ENCODE data around the gene FOXG1. TPM values are rescaled to one million over a fixed set of nuclear protein-coding genes. Genes with fewer than 3 reads are reported as not detected.

The FOXG1 gene
- total RNA-seq (2021; ENCODE audit: unreplicated experiment) (not detected), Bru-seq, nascent RNA (not detected), BruChase-seq, experiment 1, labeled RNA remaining after a 6-hour chase (not detected), BruChase-seq, experiment 2, labeled RNA remaining after a 2-hour chase (not detected)
- not detected in 2 replicates for polyA plus RNA-seq (2012)
- long read RNA-seq = 0 reads

GRCh38 chr14:28766469-28766955 lies at the start of gene FOXG1:
FOXG1 (plus strand) TSS chr14:28766787; CDS start chr14:28767280, 493 bp downstream.
- Histone ChIP-seq H3K79me2 (ENCODE audit: insufficient read depth, low read length) (no peaks in the 10 kb centered on the region), H3K27ac (ENCODE audit: low read depth, low read length) (no peak within 1 kb of the TSS), H3K9ac (ENCODE audit: low read length) (no peak within 1 kb of the TSS), H3K27me3 (ENCODE audit: insufficient read depth, low read length) (no peaks in the 10 kb centered on the region), H3K9me2 (ENCODE audit: insufficient read depth) (no peaks in the 10 kb centered on the region), H3K9me3 (ENCODE audit: control insufficient read depth in 1 of 2, insufficient read depth in 1 of 2, low read depth in 1 of 2, low read length in 2 of 2) (peaks cover 0 to 10% of the 10 kb centered on the region in 2 experiments; a peak in 2 of 4 replicates), H3K36me3 (ENCODE audit: control insufficient read depth in 1 of 2, insufficient read depth in 2 of 2, low read length in 2 of 2) (no peaks in the 10 kb centered on the region), H3K4me2 (ENCODE audit: low read length) (no peak within 1 kb of the TSS), H3K4me3 (replicated peaks in 1 of 2; ENCODE audit: low read depth in 1 of 2, low read length in 2 of 2) (no peak within 1 kb of the TSS), H4K20me1 (ENCODE audit: insufficient read depth) (no peaks in the 10 kb centered on the region), H3K4me1 (ENCODE audit: control insufficient read depth in 1 of 2, insufficient read depth in 2 of 2, low read length in 2 of 2) (no peaks in the 10 kb centered on the region), H2AFZ (ENCODE audit: low read depth, low read length, poor library complexity, severe bottlenecking) (no peak within 1 kb of the TSS)
- DNase-seq (ENCODE audit: low read depth, low spot score) (no peak), ATAC-seq (no peak)
- TF ChIP-seq RAD21 (IDR thresholded peaks at IDR 0.05; ENCODE audit: low read depth) (no peak), ZNF274 (IDR thresholded peaks at IDR 0.05; ENCODE audit: low read depth, low read length) (no peak), POLR2AphosphoS5 (IDR thresholded peaks at IDR 0.05; ENCODE audit: low read depth, low read length) (no peak)
- intact Hi-C loops (cut with micrococcal nuclease) = no loop called here
- BruUV-seq (replicated peaks) = no TSS peak
- ChIA-PET RAD21 (ENCODE audit: low non-redundant PET in 1 of 2, low total read pairs in 2 of 2, uncharacterized antibody in 2 of 2, unreplicated experiment in 2 of 2) (no interaction called here), POLR2A (no interaction called here), CTCF (no interaction called here)

- DNase-seq (ENCODE audit: low read depth, low spot score) (no peak), ATAC-seq (no peak)
- Histone ChIP-seq H3K9me2 (ENCODE audit: insufficient read depth) (no peaks in the 10 kb centered on the region), H3K4me2 (ENCODE audit: low read length) (no peak overlapping the region), H3K4me3 (replicated peaks in 1 of 2; ENCODE audit: low read depth in 1 of 2, low read length in 2 of 2) (no peak overlapping the region), H2AFZ (ENCODE audit: low read depth, low read length, poor library complexity, severe bottlenecking) (no peak overlapping the region), H3K9ac (ENCODE audit: low read length) (no peak overlapping the region), H3K9me3 (ENCODE audit: control insufficient read depth in 1 of 2, insufficient read depth in 1 of 2, low read depth in 1 of 2, low read length in 2 of 2) (peaks cover 0 to 8% of the 10 kb centered on the region in 2 experiments; a peak in 2 of 4 replicates), H4K20me1 (ENCODE audit: insufficient read depth) (no peaks in the 10 kb centered on the region; the same call in 1 of the 2 replicates), H3K79me2 (ENCODE audit: insufficient read depth, low read length) (no peaks in the 10 kb centered on the region), H3K36me3 (ENCODE audit: control insufficient read depth in 1 of 2, insufficient read depth in 2 of 2, low read length in 2 of 2) (no peaks in the 10 kb centered on the region), H3K27ac (ENCODE audit: low read depth, low read length) (no peak overlapping the region), H3K4me1 (ENCODE audit: control insufficient read depth in 1 of 2, insufficient read depth in 2 of 2, low read length in 2 of 2) (no peaks in the 10 kb centered on the region), H3K27me3 (ENCODE audit: insufficient read depth, low read length) (no peaks in the 10 kb centered on the region)
- TF ChIP-seq EZH2 (IDR thresholded peaks at IDR 0.05) (no peak), RAD21 (IDR thresholded peaks at IDR 0.05; ENCODE audit: low read depth) (no peak), TCF7L2 (IDR thresholded peaks at IDR 0.05; ENCODE audit: borderline replicate concordance, extremely low read depth, insufficient read depth, insufficient read length) (no peak), ATF3 (IDR thresholded peaks at IDR 0.05) (no peak), ELF1 (IDR thresholded peaks at IDR 0.05; ENCODE audit: borderline replicate concordance, low read depth) (no peak), EGR1 (IDR thresholded peaks at IDR 0.05; ENCODE audit: low read depth) (no peak), CBX3 (IDR thresholded peaks at IDR 0.05; ENCODE audit: low read depth) (no peak), POLR2A (IDR thresholded peaks at IDR 0.05; ENCODE audit: borderline replicate concordance, extremely low read depth, insufficient read depth, insufficient read length) (no peak), EZH2phosphoT487 (IDR thresholded peaks at IDR 0.05; ENCODE audit: borderline replicate concordance) (no peak), FOSL1 (IDR thresholded peaks at IDR 0.05; ENCODE audit: low read depth) (no peak), SIN3A (IDR thresholded peaks at IDR 0.05; ENCODE audit: low read depth) (no peak), SP1 (IDR thresholded peaks at IDR 0.05; ENCODE audit: low read depth) (no peak)
- TF ChIP-seq, protein P1, sequence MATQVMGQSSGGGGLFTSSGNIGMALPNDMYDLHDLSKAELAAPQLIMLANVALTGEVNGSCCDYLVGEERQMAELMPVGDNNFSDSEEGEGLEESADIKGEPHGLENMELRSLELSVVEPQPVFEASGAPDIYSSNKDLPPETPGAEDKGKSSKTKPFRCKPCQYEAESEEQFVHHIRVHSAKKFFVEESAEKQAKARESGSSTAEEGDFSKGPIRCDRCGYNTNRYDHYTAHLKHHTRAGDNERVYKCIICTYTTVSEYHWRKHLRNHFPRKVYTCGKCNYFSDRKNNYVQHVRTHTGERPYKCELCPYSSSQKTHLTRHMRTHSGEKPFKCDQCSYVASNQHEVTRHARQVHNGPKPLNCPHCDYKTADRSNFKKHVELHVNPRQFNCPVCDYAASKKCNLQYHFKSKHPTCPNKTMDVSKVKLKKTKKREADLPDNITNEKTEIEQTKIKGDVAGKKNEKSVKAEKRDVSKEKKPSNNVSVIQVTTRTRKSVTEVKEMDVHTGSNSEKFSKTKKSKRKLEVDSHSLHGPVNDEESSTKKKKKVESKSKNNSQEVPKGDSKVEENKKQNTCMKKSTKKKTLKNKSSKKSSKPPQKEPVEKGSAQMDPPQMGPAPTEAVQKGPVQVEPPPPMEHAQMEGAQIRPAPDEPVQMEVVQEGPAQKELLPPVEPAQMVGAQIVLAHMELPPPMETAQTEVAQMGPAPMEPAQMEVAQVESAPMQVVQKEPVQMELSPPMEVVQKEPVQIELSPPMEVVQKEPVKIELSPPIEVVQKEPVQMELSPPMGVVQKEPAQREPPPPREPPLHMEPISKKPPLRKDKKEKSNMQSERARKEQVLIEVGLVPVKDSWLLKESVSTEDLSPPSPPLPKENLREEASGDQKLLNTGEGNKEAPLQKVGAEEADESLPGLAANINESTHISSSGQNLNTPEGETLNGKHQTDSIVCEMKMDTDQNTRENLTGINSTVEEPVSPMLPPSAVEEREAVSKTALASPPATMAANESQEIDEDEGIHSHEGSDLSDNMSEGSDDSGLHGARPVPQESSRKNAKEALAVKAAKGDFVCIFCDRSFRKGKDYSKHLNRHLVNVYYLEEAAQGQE (IDR thresholded peaks at IDR 0.05; ENCODE audit: low read depth) = no peak
- POLR2A ChIA-PET = no interaction called here
- RAD21 ChIA-PET (ENCODE audit: low non-redundant PET in 1 of 2, low total read pairs in 2 of 2, uncharacterized antibody in 2 of 2, unreplicated experiment in 2 of 2) = no interaction called here
- BruUV-seq (replicated peaks) = no TSS peak
- CTCF ChIA-PET = no interaction called here
- intact Hi-C loops (cut with micrococcal nuclease) = no loop called here
Observed at GRCh38 chr14:28719130-28719529, 47.5 kb upstream of the FOXG1 start.

All from HCT116 (cell line).